Dendritic cell treated with granulocyte-macrophage colony-stimulating factor and Interleukin-4, amounts not matched to agents 40 ng/mL and 50 ng/mL, for 4 days (primary cell): ENCODE measurements around the gene FAM217A.
"Not testable (repeated sequence)": the region's sequence is repeated elsewhere in the genome, so short reads cannot be mapped to it uniquely, and the experiment has no call there.

Experiments used
- H3K27ac Mint-ChIP-seq: one replicate; pipeline ENCODE4 v1.8.0; 2022; ENCODE audit warnings: mild to moderate bottlenecking, mixed read lengths
- H3K27me3 Mint-ChIP-seq: one replicate; pipeline ENCODE4 v1.8.0; 2022; ENCODE audit warnings: mild to moderate bottlenecking, mixed read lengths
- H3K36me3 Mint-ChIP-seq: one replicate; pipeline ENCODE4 v1.8.0; 2022; ENCODE audit warnings: low read depth, mixed read lengths
- H3K4me1 Mint-ChIP-seq: one replicate; pipeline ENCODE4 v1.8.0; 2022; ENCODE audit warnings: low read depth, mixed read lengths
- H3K4me3 Mint-ChIP-seq: one replicate; pipeline ENCODE4 v1.8.0; 2022; ENCODE audit warnings: mild to moderate bottlenecking, moderate library complexity, mixed read lengths
- H3K9me3 Mint-ChIP-seq: one replicate; pipeline ENCODE4 v1.8.0; 2022; ENCODE audit warnings: mixed read lengths
- intact Hi-C: fragments of 100-400 bp; cut with micrococcal nuclease; formaldehyde crosslinking; loops from one replicate; pipeline ENCODE4 v1.15.0; 2022

The FAM217A gene

DNA sequence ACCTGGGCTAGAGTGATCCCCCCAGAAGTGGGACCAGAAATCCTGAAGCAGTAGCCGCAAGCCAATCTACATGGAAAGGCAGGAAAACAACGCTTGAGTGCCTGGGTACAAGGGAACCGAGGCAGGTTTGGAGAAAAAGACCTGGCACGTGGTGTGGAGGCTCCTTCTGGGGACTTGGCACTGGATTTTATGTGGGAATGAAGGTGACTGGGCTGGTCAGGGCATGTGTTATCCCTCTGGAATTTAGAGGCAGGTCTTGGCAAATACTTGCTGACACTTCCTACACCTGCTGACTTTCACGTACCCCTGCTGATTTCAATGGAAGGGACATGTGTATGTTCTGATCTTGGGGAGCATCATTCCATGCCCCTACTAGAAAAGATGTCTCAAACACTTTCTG, 25.0 kb upstream of the FAM217A start:
- Mint-ChIP-seq H3K4me3 (no peak overlapping the region), H3K36me3 (no peaks in the 10 kb centered on the region), H3K27me3 (peaks cover 2% of the 10 kb centered on the region), H3K27ac (no peak overlapping the region), H3K9me3 (peaks cover 9% of the 10 kb centered on the region), H3K4me1 (no peaks in the 10 kb centered on the region)
- intact Hi-C loops = no loop called here

DNA sequence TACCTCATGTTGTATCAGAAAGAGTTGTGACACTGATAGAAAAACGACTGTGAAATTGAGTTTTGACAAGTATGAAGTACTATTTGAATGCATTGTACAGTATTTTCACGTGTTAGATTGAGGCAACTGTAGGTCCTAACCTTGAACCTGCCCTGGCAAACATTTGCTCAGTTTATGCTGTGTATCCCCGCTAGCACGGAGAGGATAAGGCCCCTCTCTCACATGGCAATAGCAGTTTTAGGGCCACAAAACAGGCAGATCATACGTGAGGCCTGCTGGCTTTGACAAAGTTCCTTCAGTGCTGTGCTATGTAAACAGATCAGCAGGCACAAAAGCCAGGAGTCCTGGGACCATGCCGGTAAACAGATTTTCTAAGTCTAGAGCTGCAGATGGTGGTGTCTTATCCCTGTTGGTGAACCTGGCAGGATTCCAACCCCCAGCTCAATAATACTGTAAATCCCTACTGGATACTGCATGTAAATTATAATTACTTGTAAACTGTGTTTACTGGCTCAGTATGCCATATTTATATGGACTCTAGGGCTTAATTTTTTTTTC, 23.8 kb upstream of the FAM217A start:
- Mint-ChIP-seq H3K27ac (no peak overlapping the region), H3K27me3 (peaks cover 2% of the 10 kb centered on the region), H3K4me3 (no peak overlapping the region), H3K9me3 (peaks cover 9% of the 10 kb centered on the region), H3K4me1 (no peaks in the 10 kb centered on the region), H3K36me3 (no peaks in the 10 kb centered on the region)
- intact Hi-C loops = no loop called here

DNA sequence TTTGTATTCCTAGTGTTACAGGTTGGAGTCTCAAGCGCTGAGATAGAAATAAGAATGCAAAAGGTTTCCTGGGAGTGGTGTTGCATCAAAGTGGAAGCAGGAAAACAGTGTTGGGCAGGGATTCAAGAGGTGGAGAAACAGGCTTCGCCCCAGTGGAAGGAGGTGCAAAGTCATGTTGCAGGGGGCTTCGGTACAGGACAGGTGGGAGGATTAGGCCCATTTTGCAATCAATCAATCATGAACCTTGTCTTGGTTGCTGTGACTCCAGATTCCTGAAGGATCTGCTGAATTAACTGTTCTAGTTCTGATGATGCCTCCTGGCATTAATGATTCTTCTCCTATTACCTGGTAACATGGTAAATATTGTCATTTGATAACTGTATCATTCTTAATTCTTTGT, 22.4 kb upstream of the FAM217A start:
- no peaks in the 10 kb centered on the region for H3K4me1 Mint-ChIP-seq
- no peak overlapping the region for H3K4me3 Mint-ChIP-seq
- H3K36me3 Mint-ChIP-seq = no peaks in the 10 kb centered on the region
- H3K9me3 Mint-ChIP-seq = peaks cover 9% of the 10 kb centered on the region
- H3K27ac Mint-ChIP-seq = no peak overlapping the region
- peaks cover 2% of the 10 kb centered on the region for H3K27me3 Mint-ChIP-seq
- intact Hi-C loops = no loop called here

DNA sequence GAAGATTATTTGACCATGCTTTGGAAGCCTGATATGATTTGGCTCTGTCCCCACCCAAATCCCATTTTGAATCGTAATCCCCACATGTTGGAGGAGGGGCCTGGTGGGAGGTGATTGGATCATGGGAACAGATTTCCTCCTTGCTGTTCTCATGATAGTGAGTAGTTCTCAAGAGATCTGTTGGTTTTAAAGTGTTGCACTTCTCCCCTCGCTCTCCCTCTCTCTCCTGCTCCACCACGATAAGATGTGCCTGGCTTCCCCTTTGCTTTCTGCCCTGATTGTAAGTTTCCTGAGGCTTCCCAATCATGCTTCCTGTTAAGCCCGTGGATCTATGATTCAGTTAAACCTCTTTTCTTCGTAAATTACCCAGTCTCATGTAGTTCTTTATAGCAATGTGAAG, 21.7 kb upstream of the FAM217A start:
- Mint-ChIP-seq H3K36me3 (no peaks in the 10 kb centered on the region), H3K9me3 (peaks cover 9% of the 10 kb centered on the region), H3K4me1 (no peaks in the 10 kb centered on the region), H3K4me3 (no peak overlapping the region), H3K27ac (no peak overlapping the region), H3K27me3 (peaks cover 2% of the 10 kb centered on the region)
- intact Hi-C loops = no loop called here

DNA sequence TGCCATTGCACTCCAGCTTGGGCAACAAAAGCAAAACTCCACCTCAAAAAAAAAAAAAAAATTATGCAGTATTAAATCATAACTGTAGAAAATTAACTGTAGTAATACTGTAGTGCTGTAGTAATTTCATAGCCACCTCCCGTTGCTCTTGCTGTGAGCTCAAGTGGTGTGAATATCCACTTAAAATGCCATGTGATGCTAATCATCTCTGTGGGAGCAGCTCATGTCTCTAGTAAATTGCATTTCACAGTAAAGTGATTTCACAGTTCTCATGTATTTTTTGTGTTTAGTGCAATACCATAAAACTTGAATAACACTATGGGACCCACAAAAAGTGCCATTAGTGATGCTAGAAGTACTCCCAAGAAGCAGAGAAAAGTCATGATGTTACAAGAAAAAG, 14.4 kb upstream of the FAM217A start:
- Mint-ChIP-seq H3K27me3 (no peaks in the 10 kb centered on the region), H3K36me3 (no peaks in the 10 kb centered on the region), H3K4me3 (no peak overlapping the region), H3K27ac (no peak overlapping the region), H3K9me3 (no peaks in the 10 kb centered on the region), H3K4me1 (no peaks in the 10 kb centered on the region)
- intact Hi-C loops = no loop called here

DNA sequence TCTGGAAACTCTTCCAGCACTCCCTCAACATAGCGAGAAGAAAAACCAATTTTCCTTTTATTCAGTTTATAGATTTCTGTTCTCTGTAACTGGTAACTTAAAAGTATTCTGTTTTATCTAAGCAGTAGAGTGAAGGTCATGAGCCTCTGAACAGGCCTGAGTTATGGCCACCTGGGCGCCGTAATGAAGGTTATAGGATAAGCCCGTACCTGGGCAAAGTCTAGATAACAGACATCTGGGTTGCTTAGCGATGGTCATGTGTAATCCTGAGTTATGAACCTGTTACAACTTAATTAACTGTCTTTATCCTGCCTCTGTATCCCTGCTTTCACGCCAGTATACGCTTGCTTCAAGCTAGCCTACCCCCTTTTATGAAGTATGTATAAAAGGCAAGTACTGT, 13.0 kb upstream of the FAM217A start:
- intact Hi-C loops = no loop called here
- H3K4me1 Mint-ChIP-seq = no peaks in the 10 kb centered on the region
- H3K36me3 Mint-ChIP-seq = no peaks in the 10 kb centered on the region
- H3K9me3 Mint-ChIP-seq = no peaks in the 10 kb centered on the region
- H3K4me3 Mint-ChIP-seq = no peak overlapping the region
- no peaks in the 10 kb centered on the region for H3K27me3 Mint-ChIP-seq
- no peak overlapping the region for H3K27ac Mint-ChIP-seq

DNA sequence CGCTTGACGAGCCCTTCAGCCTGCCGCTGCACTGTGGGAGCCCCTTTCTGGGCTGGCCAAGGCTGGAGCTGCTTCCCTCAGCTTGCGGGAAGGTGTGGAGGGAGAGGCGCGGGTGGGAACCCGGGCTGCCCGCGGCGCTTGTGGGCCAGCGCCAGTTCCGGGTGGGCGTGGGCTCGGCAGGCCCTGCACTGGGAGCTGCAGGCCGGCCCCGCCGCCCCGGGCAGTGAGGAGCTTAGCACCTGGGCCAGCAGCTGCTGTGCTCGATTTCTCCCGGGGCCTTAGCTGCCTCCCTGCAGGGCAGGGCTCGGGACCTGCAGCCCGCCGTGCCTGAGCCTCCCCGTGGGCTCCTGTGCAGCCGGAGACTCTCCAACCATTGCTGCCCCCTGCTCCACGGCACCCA, 11.1 kb upstream of the FAM217A start:
- intact Hi-C loops, H3K36me3 Mint-ChIP-seq, H3K27ac Mint-ChIP-seq, H3K9me3 Mint-ChIP-seq, H3K27me3 Mint-ChIP-seq, H3K4me1 Mint-ChIP-seq, H3K4me3 Mint-ChIP-seq: not testable (repeated sequence)

DNA sequence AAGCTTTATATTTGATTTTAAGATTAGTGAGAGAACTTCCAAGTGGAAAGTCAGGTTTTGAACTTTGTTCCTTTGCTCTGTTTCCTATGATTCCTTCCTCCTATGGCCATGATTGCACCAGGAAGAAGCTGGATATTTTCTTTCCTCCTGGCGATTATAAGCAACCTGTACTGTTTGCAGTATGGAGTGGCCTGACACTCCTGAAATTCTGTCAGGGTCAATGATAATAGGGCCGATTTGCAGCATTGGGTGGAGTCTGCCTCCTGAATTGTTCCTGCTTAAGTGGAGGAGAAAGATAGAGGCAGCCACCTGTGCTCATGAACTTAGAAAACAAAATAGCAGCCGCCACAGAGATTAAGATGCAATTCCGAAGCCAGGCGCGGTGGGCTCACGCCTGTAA, 9.8 kb upstream of the FAM217A start:
- Mint-ChIP-seq H3K27me3 (no peaks in the 10 kb centered on the region), H3K4me1 (no peaks in the 10 kb centered on the region), H3K27ac (no peak overlapping the region), H3K36me3 (no peaks in the 10 kb centered on the region), H3K4me3 (no peak overlapping the region), H3K9me3 (no peaks in the 10 kb centered on the region)
- intact Hi-C loops = no loop called here

DNA sequence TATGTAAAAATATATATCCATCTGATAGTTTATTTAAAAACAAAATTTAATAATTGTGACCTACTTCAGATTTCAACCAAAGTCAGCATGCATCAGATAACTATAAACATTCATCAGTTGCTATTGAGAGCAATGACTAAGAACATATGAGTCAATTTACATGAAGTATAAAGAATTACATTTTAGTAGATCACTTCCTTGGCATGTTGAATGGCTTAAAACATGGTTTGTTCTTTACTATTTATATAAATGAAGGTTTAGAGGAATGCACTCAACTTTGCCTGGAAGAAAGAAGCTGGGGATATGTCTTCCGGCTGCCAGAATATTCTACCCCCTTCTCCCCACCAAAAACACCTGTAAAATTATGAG, 6.4 kb upstream of the FAM217A start:
- intact Hi-C loops = no loop called here
- Mint-ChIP-seq H3K9me3 (no peaks in the 10 kb centered on the region), H3K27ac (no peak overlapping the region)

DNA sequence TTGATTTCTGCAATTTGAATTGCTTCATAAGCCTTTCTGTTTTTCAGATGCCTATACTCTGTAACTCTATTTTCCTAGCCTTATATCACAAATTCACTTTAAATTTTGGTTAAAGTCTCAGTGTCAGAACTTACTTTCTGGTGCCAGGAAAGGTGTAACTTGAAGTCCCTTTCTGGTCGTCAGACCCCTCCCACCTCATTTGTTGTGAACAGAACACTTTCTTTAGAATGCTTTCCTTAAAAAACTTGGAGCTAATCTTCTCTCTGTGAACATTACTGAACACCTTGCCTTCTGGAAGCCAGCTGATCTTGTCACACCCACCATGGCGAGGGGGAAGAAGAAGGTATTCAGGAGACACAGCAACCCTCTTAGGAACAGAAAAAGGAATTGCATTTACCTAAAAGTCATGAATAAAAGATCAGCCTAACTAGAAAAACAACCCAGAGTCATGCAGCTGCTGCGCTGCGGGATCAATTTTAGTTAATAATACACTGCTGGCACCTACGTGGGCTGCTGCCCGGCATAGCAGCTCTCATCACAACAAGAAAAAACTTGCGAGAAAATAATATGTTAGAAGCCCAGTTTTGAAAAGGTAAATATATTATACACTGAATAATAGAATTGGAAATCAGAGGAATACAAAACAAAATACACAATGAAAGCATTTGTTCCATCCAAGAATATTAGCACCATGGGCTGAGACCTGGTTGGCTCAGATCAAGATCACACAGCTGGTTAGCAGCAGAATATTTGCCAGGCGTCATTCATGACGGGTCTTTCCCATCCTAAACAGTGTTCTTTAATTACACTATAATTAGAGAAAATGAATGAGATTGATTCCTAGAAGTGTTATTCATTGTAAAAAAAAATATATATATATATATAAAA, 5.8 kb upstream of the FAM217A start:
- Mint-ChIP-seq H3K9me3 (no peaks in the 10 kb centered on the region), H3K4me3 (no peak overlapping the region)

More for the DNA sequence above, 6.4 kb upstream of the FAM217A start:
- H3K36me3 Mint-ChIP-seq = no peaks in the 10 kb centered on the region
- H3K4me3 Mint-ChIP-seq = no peak overlapping the region
- H3K4me1 Mint-ChIP-seq = no peaks in the 10 kb centered on the region
- peaks cover 2% of the 10 kb centered on the region for H3K27me3 Mint-ChIP-seq

DNA sequence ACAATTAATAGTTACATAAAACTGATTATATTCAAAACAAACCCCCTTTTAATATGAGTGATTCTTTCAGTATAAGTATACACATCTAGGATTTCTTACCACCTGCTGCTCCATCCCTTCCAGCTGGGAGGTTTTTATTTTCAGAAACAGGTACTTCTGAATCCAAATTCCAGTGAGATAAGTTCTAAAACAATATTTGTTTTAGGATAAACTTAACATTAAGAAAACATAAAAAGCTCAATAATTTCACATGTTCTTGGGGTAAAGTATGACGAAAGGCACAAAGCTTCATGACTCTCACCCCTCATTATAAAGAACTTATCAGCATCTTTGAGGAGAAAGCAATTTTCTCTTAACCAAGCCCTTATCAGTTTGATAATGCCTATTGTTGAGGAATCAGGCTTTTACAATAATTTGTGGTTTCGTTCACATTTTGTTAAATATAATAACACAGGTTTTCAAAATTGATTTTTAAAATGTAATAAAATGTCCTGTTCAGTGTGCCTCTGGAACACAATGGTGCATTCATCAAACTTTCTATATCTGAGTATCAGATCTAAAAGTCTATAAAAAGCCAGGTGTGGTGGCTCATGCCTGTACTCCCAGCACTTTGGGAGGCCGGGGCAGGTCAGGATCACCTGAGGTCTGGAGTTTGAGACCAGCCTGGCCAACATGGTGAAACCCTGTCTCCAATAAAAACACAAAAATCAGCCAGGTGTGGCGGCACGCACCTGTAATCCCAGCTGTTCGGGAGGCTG, 4.3 kb downstream of the FAM217A start:
- no peaks in the 10 kb centered on the region for H3K9me3 Mint-ChIP-seq
- H3K4me1 Mint-ChIP-seq = no peaks in the 10 kb centered on the region
- intact Hi-C loops = no loop called here
- no peaks in the 10 kb centered on the region for H3K36me3 Mint-ChIP-seq
- no peak overlapping the region for H3K27ac Mint-ChIP-seq
- peaks cover 16% of the 10 kb centered on the region for H3K27me3 Mint-ChIP-seq
- H3K4me3 Mint-ChIP-seq = no peak overlapping the region

More for the DNA sequence above, 5.8 kb upstream of the FAM217A start:
- Mint-ChIP-seq H3K4me1 (no peaks in the 10 kb centered on the region), H3K27me3 (peaks cover 4% of the 10 kb centered on the region), H3K27ac (no peak overlapping the region), H3K36me3 (no peaks in the 10 kb centered on the region)
- intact Hi-C loops = no loop called here

DNA sequence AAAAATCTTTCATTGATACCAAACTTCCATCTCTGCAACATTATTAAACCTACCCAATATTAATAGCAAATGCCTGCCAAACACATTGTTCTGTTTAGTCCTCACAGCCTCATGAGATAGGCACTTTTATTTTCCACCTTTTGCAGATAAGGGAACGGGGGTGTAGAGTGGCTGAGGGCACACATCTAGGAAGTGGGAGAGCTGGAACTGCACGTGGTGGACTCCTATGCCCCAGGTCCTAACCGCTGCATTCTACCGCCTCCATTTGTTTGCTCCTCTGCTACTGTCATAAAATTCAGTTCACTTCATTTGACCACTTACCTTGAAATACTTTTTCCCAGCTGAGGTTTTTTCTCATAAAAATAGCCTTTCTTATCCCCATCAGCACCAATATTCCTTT, 7.6 kb downstream of the FAM217A start:
- Mint-ChIP-seq H3K9me3 (no peaks in the 10 kb centered on the region), H3K27ac (no peak overlapping the region), H3K4me3 (no peak overlapping the region), H3K4me1 (no peaks in the 10 kb centered on the region), H3K36me3 (no peaks in the 10 kb centered on the region), H3K27me3 (no peaks in the 10 kb centered on the region)
- intact Hi-C loops = no loop called here

DNA sequence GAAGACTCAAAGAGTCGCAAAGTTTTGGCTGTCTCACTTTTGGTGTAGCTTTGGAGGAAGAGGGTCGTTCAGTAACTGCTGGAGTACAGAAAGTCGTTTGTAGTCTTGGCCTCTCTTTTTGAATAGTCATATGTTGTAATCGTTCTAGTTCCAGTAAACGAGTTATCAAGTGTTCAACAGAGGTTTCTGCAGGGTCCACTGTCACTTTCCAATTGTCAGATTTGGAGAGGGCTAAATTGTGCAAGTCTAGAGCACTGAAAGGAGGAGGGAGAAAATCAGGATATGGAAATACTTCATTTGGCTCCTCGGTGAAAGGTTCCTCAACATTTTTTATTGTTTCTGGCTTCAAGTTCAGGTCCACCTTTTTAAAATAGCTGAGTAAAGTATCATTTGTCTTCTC, 9.7 kb downstream of the FAM217A start:
- intact Hi-C loops = no loop called here
- Mint-ChIP-seq H3K27ac (no peak overlapping the region), H3K4me1 (no peaks in the 10 kb centered on the region), H3K36me3 (peaks cover 21% of the 10 kb centered on the region), H3K27me3 (no peaks in the 10 kb centered on the region), H3K9me3 (no peaks in the 10 kb centered on the region), H3K4me3 (no peak overlapping the region)

DNA sequence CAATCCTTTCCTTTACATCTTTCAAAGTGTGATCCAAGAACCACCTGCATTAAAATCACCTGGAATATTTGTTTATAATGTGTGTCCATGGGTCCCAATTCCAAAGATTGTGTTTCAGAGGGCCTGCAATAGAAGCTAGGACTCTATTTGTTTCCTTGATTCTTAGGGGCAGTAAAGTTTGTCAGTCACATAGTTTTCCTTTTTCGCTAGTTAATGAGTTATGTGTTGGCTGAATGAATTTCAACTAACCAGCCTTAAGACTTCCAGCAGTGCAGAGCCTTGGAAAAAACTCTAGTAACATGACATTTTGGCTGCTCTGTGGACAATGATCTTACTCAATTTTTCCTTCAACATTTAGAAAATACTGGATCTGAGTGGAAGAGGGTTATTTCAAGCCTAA, 11.3 kb downstream of the FAM217A start:
- Mint-ChIP-seq H3K9me3 (no peaks in the 10 kb centered on the region), H3K4me3 (no peak overlapping the region), H3K4me1 (no peaks in the 10 kb centered on the region), H3K27me3 (no peaks in the 10 kb centered on the region), H3K27ac (no peak overlapping the region), H3K36me3 (peaks cover 36% of the 10 kb centered on the region)
- intact Hi-C loops = no loop called here
